ENCODE data around the gene GJA3.

The GJA3 gene

GRCh38 chr13:20150561-20150960 is 10.3 kb downstream of the GJA3 start:
- DNase-seq: no peak

- DNase-seq: no peak
Observed at GRCh38 chr13:20149762-20150161, 11.1 kb downstream of the GJA3 start.

GRCh38 chr13:20148501-20149183 is 12.2 kb downstream of the GJA3 start:
- DNase-seq: no peak

- no peak for DNase-seq
Observed at GRCh38 chr13:20146381-20146780, 14.5 kb downstream of the GJA3 start.

GRCh38 chr13:20145521-20145920 is 15.3 kb downstream of the GJA3 start:
- no peak for DNase-seq

GRCh38 chr13:20144141-20144850 is 16.6 kb downstream of the GJA3 start:
- no peak for DNase-seq

- DNase-seq: no peak
Observed at GRCh38 chr13:20142927-20143480, 17.8 kb downstream of the GJA3 start.

GRCh38 chr13:20142023-20142926 is 18.6 kb downstream of the GJA3 start:
- DNase-seq: no peak

GRCh38 chr13:20141238-20142022 is 19.4 kb downstream of the GJA3 start:
- DNase-seq: no peak

- no peak for DNase-seq
Observed at GRCh38 chr13:20140487-20140886, 20.4 kb downstream of the GJA3 start.

GRCh38 chr13:20137875-20138274 is 23.0 kb downstream of the GJA3 start:
- no peak for DNase-seq

- no peak for DNase-seq
Observed at GRCh38 chr13:20136781-20137703, 23.8 kb downstream of the GJA3 start.

- DNase-seq: no peak
Observed at GRCh38 chr13:20134732-20135131, 26.1 kb downstream of the GJA3 start.

- no peak for DNase-seq
Observed at GRCh38 chr13:20132052-20132634, 28.7 kb downstream of the GJA3 start.

- DNase-seq: no peak
Observed at GRCh38 chr13:20131057-20131832, 29.6 kb downstream of the GJA3 start.

- DNase-seq: no peak
Observed at GRCh38 chr13:20130652-20131051, 30.2 kb downstream of the GJA3 start.

- DNase-seq: no peak
Observed at GRCh38 chr13:20130012-20130411, 30.8 kb downstream of the GJA3 start.

GRCh38 chr13:20129076-20129475 is 31.8 kb downstream of the GJA3 start:
- no peak for DNase-seq

- DNase-seq: no peak
Observed at GRCh38 chr13:20128459-20128931, 32.4 kb downstream of the GJA3 start.
